PC-3 (cell line): ENCODE data around the gene DAB1.

Experiments used
- EZH2 ChIP-seq: fragments of 300-600 bp; sonication (generic); IDR thresholded peaks from one replicate; pipeline ENCODE4 v1.6.1; 2017; ENCODE audit warnings: antibody characterized with exemption, mild to moderate bottlenecking, low read length; ENCODE audit not compliant: unreplicated experiment
- EZH2phosphoT487 ChIP-seq: fragments of 300-600 bp; sonication (generic); IDR thresholded peaks from 2 replicates; pipeline ENCODE4 v1.6.1; 2018; ENCODE audit warnings: mild to moderate bottlenecking, antibody characterized with exemption, low read length, borderline replicate concordance

DNA sequence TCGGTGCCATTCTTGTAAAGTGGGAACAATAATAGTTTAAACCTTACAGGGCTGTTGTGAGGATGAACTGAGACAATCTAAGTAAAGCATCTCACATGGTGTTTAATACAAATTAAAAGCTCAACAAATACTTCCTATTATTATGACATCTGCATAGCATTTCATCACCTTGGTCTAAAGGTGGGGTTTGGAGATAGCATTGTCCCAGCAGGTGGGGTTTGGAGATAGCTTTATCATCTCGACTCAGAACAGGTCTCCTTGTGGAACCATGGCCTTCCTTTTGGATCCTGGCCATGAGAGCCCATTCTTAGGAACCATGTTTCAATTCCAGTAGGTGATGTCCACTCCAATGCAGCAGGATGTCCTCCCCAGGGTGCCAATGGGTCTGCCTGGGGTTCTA lies 437.5 kb downstream of the DAB1 start:
- no peak for TF ChIP-seq EZH2phosphoT487
- TF ChIP-seq EZH2 = no peak
